Lower leg skin (tissue), 4 donors: ENCODE data around the gene SCG5. TPM values are rescaled to one million over a fixed set of nuclear protein-coding genes. Genes with fewer than 3 reads are reported as not detected.

Experiments used
- DNase-seq, 2 donors: peaks; one replicate each; pipeline ENCODE4 v3.0.0-alpha.2; 2019; ENCODE audit warnings: low spot score in 2 of 2
- H3K4me3 ChIP-seq: fragments of 200-600 bp; sonication (generic); 2 replicates; pipeline ENCODE4 v1.5.1; 2017; ENCODE audit warnings: mild to moderate bottlenecking, low read depth; ENCODE audit not compliant: poor library complexity, severe bottlenecking
- POLR2A ChIP-seq, 2 donors: fragments of 450-650 bp; IDR thresholded peaks; one replicate each; pipeline ENCODE4 v1.6.1; 2016 to 2017; ENCODE audit warnings: antibody characterized with exemption in 2 of 2, mild to moderate bottlenecking in 1 of 2, moderate library complexity in 1 of 2
- WGBS, 2 donors: methylation state at CpG; one replicate each; pipeline ENCODE4 v1.1.5; 2018; 5-methylcytosine and 5-hydroxymethylcytosine counted together
- intact Hi-C: fragments of 100-400 bp; cut with DNase I; formaldehyde crosslinking; loops from one replicate; pipeline ENCODE4 v1.15.0; 2023; ENCODE audit warnings: low total_unique reads
- total RNA-seq, 4 donors: library from RNA; depleted of rRNA; stranded (reverse); fragments of >200 nt; gene quantifications; one replicate each; pipeline ENCODE4 v1.1.0, GENCODE V29; 2016
- TF ChIP-seq, protein P1 (sequence below), 3 donors: fragments of 450-650 bp; IDR thresholded peaks; one replicate each; pipeline ENCODE4 v1.5.1; 2016; ENCODE audit warnings: antibody characterized with exemption in 3 of 3, mild to moderate bottlenecking in 3 of 3, moderate library complexity in 2 of 3

SCG5 gene
- total RNA-seq, 4 donors from 2014 or later: 0.61 to 1.9 (median 1.1) TPM

DNA sequence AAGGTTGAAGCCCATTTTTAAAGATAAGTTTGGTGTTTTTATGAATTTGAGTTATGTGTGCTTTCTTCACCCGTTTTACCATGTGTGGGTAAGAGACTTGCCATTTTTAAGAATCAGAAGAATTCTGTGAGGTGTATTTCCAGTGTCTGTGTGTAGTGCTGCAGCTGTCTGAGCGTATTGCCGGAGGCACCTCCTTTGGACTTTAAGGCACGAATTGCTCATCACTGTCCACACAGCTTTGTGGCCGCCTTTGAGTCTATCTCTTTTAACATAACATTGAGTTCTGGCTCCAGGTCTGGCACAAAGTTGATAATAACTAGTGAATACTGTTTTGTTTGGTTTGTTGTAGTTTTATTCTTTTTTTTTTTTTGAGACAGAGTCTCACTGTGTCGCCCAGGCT lies 25.8 kb downstream of the SCG5 start:
- H3K4me3 ChIP-seq: no peak overlapping the region
- no peak for DNase-seq
- WGBS, 2 donors: 95 to 98% methylated on average over 6 of the region's 6 CpGs
- intact Hi-C loops: no loop called here
- TF ChIP-seq POLR2A (IDR thresholded peaks at IDR 0.05): no peak
- TF ChIP-seq, protein P1, sequence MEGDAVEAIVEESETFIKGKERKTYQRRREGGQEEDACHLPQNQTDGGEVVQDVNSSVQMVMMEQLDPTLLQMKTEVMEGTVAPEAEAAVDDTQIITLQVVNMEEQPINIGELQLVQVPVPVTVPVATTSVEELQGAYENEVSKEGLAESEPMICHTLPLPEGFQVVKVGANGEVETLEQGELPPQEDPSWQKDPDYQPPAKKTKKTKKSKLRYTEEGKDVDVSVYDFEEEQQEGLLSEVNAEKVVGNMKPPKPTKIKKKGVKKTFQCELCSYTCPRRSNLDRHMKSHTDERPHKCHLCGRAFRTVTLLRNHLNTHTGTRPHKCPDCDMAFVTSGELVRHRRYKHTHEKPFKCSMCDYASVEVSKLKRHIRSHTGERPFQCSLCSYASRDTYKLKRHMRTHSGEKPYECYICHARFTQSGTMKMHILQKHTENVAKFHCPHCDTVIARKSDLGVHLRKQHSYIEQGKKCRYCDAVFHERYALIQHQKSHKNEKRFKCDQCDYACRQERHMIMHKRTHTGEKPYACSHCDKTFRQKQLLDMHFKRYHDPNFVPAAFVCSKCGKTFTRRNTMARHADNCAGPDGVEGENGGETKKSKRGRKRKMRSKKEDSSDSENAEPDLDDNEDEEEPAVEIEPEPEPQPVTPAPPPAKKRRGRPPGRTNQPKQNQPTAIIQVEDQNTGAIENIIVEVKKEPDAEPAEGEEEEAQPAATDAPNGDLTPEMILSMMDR (IDR thresholded peaks at IDR 0.05): no peak

DNA sequence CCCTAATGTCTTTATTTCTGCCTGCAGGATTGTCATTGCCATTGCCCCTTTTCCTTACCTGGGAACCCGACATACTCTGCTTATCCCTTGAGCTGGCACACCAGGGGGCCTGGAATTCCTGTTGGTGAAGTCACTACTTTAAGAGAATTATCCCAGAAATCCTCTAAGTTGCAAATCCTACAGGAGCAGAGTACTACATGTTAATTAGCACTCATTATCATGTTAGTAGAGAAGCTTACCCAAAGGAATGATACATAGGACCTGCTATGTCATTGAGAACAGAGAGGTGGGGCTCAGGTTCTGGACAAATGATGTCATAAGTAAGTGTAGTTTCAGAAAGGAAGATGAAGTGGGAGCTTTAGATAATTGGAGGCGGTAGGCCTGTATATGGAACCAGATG lies 27.4 kb downstream of the SCG5 start:
- TF ChIP-seq, protein P1 (IDR thresholded peaks at IDR 0.05): no peak
- TF ChIP-seq POLR2A (IDR thresholded peaks at IDR 0.05): no peak
- no peak for DNase-seq
- WGBS, 2 donors: 88 to 93% methylated on average over 2 of the region's 2 CpGs
- intact Hi-C loops: no loop called here
- no peak overlapping the region for H3K4me3 ChIP-seq

DNA sequence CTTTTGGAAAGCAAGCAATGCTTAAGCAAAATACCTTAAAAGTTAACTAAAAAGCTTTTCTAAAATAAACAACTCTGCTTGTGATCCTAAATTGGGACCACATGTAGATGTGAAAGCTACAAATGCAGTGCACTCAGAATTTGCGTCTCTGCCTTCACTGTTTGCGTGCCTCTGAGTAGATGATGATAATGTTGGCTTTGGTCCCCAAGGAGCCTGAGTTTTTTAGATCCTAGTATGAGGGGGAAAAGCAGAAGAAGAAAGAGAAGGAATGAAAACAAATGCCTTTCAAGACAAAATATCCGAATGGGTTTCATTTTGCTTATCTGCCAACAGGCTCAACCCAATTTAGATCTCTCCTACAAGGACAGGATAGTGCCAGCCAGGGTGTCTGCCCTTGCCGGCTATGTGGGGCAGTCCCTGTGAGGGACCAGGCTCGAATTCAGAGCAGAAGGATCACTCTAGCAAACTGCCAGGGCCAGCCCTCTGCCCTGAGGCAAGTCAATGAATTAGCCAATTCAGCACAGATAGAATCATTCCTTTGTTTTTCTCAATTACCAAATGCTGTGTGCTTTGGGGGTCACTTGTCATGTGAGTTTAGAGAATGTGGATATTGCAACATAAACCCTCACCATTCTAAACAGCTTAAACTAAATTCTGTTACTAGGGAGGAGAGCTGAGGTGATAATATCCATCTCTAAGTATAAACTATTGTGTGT lies 28.5 kb downstream of the SCG5 start:
- no peak overlapping the region for H3K4me3 ChIP-seq
- intact Hi-C loops: no loop called here
- TF ChIP-seq POLR2A (IDR thresholded peaks at IDR 0.05): no peak
- TF ChIP-seq, protein P1 (IDR thresholded peaks at IDR 0.05): no peak
- DNase-seq: peak; percentile 51 to 94
- WGBS, 2 donors: 25 to 38% methylated on average over 5 of the region's 5 CpGs

DNA sequence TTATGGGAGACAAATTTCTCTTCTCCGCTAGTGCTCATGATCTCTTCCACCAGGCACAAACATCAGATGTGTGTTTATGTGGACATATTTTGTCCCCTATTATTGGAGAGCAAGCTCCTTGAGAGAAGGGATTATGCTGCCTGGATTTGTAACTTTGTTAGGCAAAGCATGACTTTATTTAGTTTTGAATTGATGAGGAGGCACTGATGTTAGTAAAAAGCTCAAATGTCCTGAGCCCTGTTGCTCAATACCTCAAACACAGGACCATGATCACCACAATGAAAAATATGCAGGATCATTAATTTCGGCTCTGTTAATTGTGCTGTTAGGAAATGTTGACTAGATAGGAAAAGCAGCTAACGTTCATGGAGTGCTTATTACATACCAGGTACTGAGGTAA lies 29.1 kb downstream of the SCG5 start:
- intact Hi-C loops: no loop called here
- WGBS, 2 donors: 68 to 71% methylated on average over 3 of the region's 3 CpGs
- no peak for DNase-seq
- TF ChIP-seq, protein P1 (IDR thresholded peaks at IDR 0.05): no peak
- TF ChIP-seq POLR2A (IDR thresholded peaks at IDR 0.05): no peak
- no peak overlapping the region for H3K4me3 ChIP-seq

DNA sequence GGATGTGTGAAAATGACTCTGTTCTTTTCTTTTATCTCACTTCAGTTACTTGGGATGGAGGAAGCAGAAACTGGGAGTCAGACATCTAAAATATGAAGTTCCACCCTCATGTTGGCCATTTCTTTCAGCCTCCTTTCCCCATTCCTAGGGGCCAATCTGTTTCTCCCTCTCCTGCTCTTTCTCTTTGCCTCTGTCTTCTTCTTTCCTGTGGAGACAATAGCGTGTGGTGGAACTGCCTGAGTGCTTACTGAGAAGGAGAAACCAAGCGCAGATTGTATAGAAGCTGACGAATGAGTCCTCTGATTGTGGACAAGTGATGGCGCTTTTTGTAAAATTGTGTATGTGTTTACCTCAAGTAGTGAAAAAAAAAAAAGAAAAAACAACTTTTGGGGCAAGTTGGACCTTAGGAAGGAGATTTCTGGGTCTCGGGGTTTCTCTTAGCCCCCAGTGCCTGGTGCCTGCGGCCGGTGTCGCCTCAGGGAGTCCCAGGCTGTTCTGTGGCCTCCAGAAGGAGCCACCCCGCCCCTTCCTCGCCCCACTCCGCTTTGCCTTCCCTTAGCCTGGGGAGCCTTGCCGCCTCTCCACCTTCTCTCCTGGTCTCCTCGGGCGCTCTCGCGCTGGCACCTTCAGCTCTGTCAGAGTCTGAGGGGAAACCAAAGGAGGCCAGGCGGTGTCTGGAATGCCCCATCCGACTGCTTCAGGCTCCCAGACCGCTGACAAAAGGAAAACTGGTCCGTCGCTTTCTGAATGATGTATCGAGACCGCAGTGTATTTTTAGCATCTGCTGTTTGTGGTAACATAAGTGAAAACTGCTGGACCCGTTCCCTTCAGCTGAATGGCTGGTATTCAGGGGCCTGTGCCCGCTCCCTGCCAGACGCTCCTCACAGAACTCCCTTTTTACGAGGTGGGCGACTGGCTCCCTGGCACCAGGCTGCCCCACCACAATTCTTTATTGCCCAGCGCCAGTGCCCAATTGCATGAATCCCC lies 30.1 kb downstream of the SCG5 start:
- intact Hi-C loops: no loop called here

DNA sequence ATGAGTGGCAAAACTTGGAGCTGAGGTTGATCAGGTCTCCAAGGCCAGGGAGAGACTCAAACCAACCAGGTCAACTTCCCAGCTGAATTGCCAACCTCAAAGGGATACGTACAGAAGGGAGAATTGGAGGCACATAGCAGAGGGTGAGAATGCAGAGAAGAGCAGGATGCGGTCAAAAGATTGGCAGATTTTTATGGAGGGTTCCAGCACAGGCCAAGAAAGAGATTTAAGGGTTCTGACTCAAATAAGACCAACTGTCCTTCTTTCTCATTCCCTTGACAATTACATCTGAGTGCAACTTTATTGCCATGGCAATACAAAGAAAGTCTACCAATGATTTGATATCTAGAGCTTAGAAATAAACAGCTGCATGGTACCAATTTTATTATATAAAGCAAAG lies 33.2 kb downstream of the SCG5 start:
- intact Hi-C loops: no loop called here
- 80 to 84% methylated on average over 2 of the region's 2 CpGs for WGBS, 2 donors

More for the DNA sequence above, 30.1 kb downstream of the SCG5 start:
- no peak overlapping the region for H3K4me3 ChIP-seq
- 66 to 72% methylated on average over 27 to 29 of the region's 29 CpGs for WGBS, 2 donors
- DNase-seq: no peak
- no peak for TF ChIP-seq POLR2A (IDR thresholded peaks at IDR 0.05)

More for the DNA sequence above, 33.2 kb downstream of the SCG5 start:
- H3K4me3 ChIP-seq: no peak overlapping the region
- TF ChIP-seq POLR2A (IDR thresholded peaks at IDR 0.05): no peak
- TF ChIP-seq, protein P1 (IDR thresholded peaks at IDR 0.05): no peak
- no peak for DNase-seq
